Stimulated activated CD4-positive, alpha-beta T cell treated with anti-CD3 and anti-CD28 coated beads, Interleukin-2, amount 100 ng/mL, for 4 hours (primary cell): Measurements from ENCODE around the gene TAOK2.
"Not testable (repeated sequence)": the region's sequence is repeated elsewhere in the genome, so short reads cannot be mapped to it uniquely, and the experiment has no call there.

Experiments used
- DNase-seq: peaks from one replicate; pipeline ENCODE4 v3.0.0-alpha.2; 2020; ENCODE audit warnings: low read depth

The TAOK2 gene

GRCh38 chr16:29973384-29974246 lies at the start of gene TAOK2:
TSS of gene TAOK2 (plus strand) at chr16:29973868. CDS start at chr16:29977773, 3,905 bp downstream.
- DNase-seq: peak; percentile 84

GRCh38 chr16:29925105-29925756 lies 48.4 kb upstream of the TAOK2 start:
- no peak for DNase-seq

GRCh38 chr16:29925781-29926710 lies 47.6 kb upstream of the TAOK2 start, which contains the start of gene KCTD13:
TSS of gene KCTD13 (minus strand) at chr16:29926226. CDS start at chr16:29926033, 193 bp downstream.
- peak; percentile 75 for DNase-seq

GRCh38 chr16:29926711-29927052 lies 47.0 kb upstream of the TAOK2 start:
- DNase-seq: no peak

GRCh38 chr16:29927070-29927905 lies 46.4 kb upstream of the TAOK2 start:
- DNase-seq: no peak

- not testable (repeated sequence) for DNase-seq
Measured at GRCh38 chr16:29931750-29932149, 41.9 kb upstream of the TAOK2 start.

- DNase-seq: no peak
Measured at GRCh38 chr16:29940656-29941055, 33.0 kb upstream of the TAOK2 start.

GRCh38 chr16:29943846-29944799 lies 29.5 kb upstream of the TAOK2 start:
- DNase-seq: no peak

- DNase-seq: no peak
Measured at GRCh38 chr16:29947897-29948296, 25.8 kb upstream of the TAOK2 start.

GRCh38 chr16:29950806-29951461 lies 22.7 kb upstream of the TAOK2 start:
- DNase-seq: no peak

- DNase-seq: no peak
Measured at GRCh38 chr16:29951625-29952365, 21.9 kb upstream of the TAOK2 start.

- DNase-seq: no peak
Measured at GRCh38 chr16:29958756-29959155, 14.9 kb upstream of the TAOK2 start.

- no peak for DNase-seq
Measured at GRCh38 chr16:29959293-29959692, 14.4 kb upstream of the TAOK2 start.

- not testable (repeated sequence) for DNase-seq
Measured at GRCh38 chr16:29959821-29960220, 13.8 kb upstream of the TAOK2 start.

- no peak for DNase-seq
Measured at GRCh38 chr16:29961127-29961478, 12.6 kb upstream of the TAOK2 start.

- DNase-seq: peak; percentile 88
Measured at GRCh38 chr16:29961479-29962343, 12.0 kb upstream of the TAOK2 start, which contains the start of gene TMEM219. TSS of gene TMEM219 (plus strand) at chr16:29962079. CDS start at chr16:29963144, 1,065 bp downstream.

- DNase-seq: no peak
Measured at GRCh38 chr16:29962344-29962994, 11.2 kb upstream of the TAOK2 start.
